Fibroblast of lung (primary cell): Measurements from ENCODE around the gene SLC12A9. TPM values are rescaled to one million over a fixed set of nuclear protein-coding genes. Genes with fewer than 3 reads are reported as not detected.
A peak's percentile ranks its signal among the peaks of the same experiment; 100 is the strongest.

Experiments
- DNase-seq, 2 donors: peaks; one replicate each; pipeline versions ENCODE4 v3.0.0 to v3.0.0-alpha.2; 2010; ENCODE audit warnings: low read depth in 2 of 2
- H2AFZ ChIP-seq: 2 replicates; pipeline ENCODE4 v1.5.1; 2012; ENCODE audit warnings: low read length, control low read depth, inconsistent platforms
- H3K27ac ChIP-seq: 2 replicates; pipeline ENCODE4 v1.5.1; 2011; ENCODE audit warnings: low read length, control low read depth; ENCODE audit not compliant: insufficient read depth
- H3K27me3 ChIP-seq: 2 replicates; pipeline ENCODE4 v1.5.1; 2011; ENCODE audit warnings: mild to moderate bottlenecking, low read length; ENCODE audit not compliant: control insufficient read depth, insufficient read depth
- H3K36me3 ChIP-seq: 2 replicates; pipeline ENCODE4 v1.5.1; 2011; ENCODE audit warnings: low read length; ENCODE audit not compliant: control insufficient read depth, insufficient read depth
- H3K4me1 ChIP-seq: 2 replicates; pipeline ENCODE4 v1.5.1; 2011; ENCODE audit warnings: low read length; ENCODE audit not compliant: control insufficient read depth, insufficient read depth; ENCODE audit errors: extremely low read depth
- H3K4me2 ChIP-seq: 2 replicates; pipeline ENCODE4 v1.5.1; 2011; ENCODE audit warnings: low read length, control low read depth; ENCODE audit not compliant: insufficient read depth; ENCODE audit errors: extremely low read depth
- H3K4me3 ChIP-seq, 4 experiments: fragments of 200-600 bp in 1 of 4; sonication (generic) in 1 of 4; replicated peaks in 1 of 4; 2 replicates each; pipeline ENCODE4 v1.5.1; 2011 to 2016; ENCODE audit warnings: low read length in 4 of 4, low read depth in 3 of 4, mild to moderate bottlenecking in 3 of 4, control low read depth in 2 of 4, inconsistent platforms in 1 of 4, mixed read lengths in 1 of 4; ENCODE audit not compliant: insufficient read depth in 1 of 4; ENCODE audit errors: control extremely low read depth in 1 of 4
- H3K79me2 ChIP-seq: 2 replicates; pipeline ENCODE4 v1.5.1; 2012; ENCODE audit warnings: mild to moderate bottlenecking, low read length, inconsistent platforms; ENCODE audit not compliant: control insufficient read depth, insufficient read depth
- H3K9ac ChIP-seq: 2 replicates; pipeline ENCODE4 v1.5.1; 2011; ENCODE audit warnings: mild to moderate bottlenecking, low read length, control low read depth; ENCODE audit not compliant: insufficient read depth
- H3K9me3 ChIP-seq: 2 replicates; pipeline ENCODE4 v1.5.1; 2012; ENCODE audit warnings: low read depth, low read length; ENCODE audit not compliant: control insufficient read depth, insufficient read depth
- H4K20me1 ChIP-seq: 2 replicates; pipeline ENCODE4 v1.5.1; 2011; ENCODE audit warnings: low read length; ENCODE audit not compliant: control insufficient read depth, insufficient read depth; ENCODE audit errors: extremely low read depth
- EZH2 ChIP-seq: IDR thresholded peaks from 2 replicates; pipeline ENCODE4 v1.5.1; 2012; ENCODE audit warnings: low read length, control low read depth, mild to moderate bottlenecking; ENCODE audit errors: missing control alignments
- polyA plus RNA-seq, 2 donors: library from polyadenylated mRNA; depleted of rRNA in 1 of 2; stranded (reverse) in 1 of 2; unstranded in 1 of 2; fragments of >200 nt; gene quantifications; 2 replicates each; pipeline ENCODE4 v1.2.1, GENCODE V29; 2011 to 2012; ENCODE audit warnings: missing spikeins in 1 of 2
- total RNA-seq: library from RNA; depleted of rRNA; stranded (reverse); fragments of >200 nt; gene quantifications from 2 replicates; pipeline ENCODE4 v1.2.1, GENCODE V29; 2014
- TF ChIP-seq, protein P1 (sequence below), 2 donors: IDR thresholded peaks in 1 of 2; conservative IDR thresholded peaks in 1 of 2; 1 replicate in 1 of 2; 2 replicates in 1 of 2; pipeline ENCODE4 v1.5.1; 2011 to 2012; ENCODE audit warnings: low read length in 2 of 2, control low read depth in 1 of 2, inconsistent platforms in 1 of 2, low read depth in 1 of 2, mild to moderate bottlenecking in 1 of 2

Gene SLC12A9
- total and polyA plus RNA-seq, 2 donors (not counting 1 experiment from before 2014, with no cell fraction given) = 6.6 to 18.5 TPM

DNA sequence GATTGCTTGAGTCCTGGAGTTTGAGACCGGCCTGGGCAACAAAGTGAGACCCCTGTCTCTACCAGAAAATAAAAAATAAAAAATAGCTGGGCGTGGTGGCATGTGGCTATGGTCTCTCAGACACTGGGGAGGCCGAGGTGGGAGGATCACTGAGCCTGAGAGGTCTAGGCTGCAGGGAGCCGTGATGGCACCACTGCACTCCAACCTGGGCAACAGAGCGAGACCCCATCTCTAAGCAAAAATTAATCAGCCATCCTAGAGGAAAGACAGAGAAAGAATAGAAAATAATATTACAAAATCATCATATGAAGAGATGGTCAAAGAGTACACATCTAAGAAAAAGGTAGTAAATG is 20.3 kb upstream of the SLC12A9 start:
- H3K4me2 ChIP-seq = no peak overlapping the region

DNA sequence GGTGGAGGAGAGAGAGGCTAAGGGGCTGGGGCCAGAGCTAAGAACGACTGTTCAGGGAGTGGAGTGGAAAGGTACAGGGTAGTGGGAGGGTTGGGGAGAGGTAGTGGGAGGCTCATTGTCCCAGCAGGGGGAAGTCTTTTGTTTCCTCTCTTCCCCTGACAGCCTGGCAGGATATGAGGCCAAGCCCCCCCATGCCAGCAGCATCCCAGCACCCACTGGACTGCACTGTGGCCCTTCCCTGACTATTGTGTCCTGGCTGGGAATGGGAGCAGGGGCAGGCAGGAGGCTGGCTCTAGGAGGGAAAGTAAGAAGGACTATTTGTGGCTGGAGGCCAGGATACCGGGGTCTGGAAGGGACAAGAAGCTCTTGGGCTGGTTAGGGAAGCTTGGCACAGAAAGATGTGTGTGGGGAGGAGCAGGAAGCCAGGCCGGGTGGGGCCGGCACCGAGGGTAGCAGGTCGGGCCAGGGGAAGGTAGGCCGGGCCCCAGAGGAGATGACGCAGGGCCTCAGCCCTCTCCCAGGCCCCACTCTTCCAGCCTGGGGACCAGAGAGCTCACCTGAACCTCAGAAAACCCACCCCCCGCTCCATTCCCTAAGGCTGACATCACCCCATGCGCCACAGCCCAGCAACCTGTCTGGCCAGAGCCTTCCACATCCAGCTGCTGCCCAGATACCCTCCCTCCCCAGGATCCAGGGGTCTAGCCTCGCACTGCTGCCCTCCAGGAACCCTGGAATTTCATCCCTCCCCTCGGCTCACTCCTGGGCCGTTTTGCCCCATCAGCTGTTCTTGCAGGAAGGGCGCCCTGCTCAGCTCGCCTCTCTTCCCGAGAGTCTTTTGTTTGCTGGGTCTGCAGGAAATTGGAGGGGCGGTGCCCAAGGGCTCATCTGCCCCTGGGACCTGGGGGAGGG is 16.4 kb upstream of the SLC12A9 start:
- no peak overlapping the region for H3K9ac ChIP-seq
- no peaks in the 10 kb centered on the region for H3K9me3 ChIP-seq
- no peak overlapping the region for H2AFZ ChIP-seq
- no peaks in the 10 kb centered on the region for H3K4me1 ChIP-seq
- no peaks in the 10 kb centered on the region for H3K36me3 ChIP-seq
- H3K27me3 ChIP-seq = no peaks in the 10 kb centered on the region
- no peak overlapping the region for H3K27ac ChIP-seq
- no peak overlapping the region for H3K4me3 ChIP-seq
- H3K79me2 ChIP-seq = no peaks in the 10 kb centered on the region
- no peak for TF ChIP-seq EZH2
- TF ChIP-seq, protein P1, sequence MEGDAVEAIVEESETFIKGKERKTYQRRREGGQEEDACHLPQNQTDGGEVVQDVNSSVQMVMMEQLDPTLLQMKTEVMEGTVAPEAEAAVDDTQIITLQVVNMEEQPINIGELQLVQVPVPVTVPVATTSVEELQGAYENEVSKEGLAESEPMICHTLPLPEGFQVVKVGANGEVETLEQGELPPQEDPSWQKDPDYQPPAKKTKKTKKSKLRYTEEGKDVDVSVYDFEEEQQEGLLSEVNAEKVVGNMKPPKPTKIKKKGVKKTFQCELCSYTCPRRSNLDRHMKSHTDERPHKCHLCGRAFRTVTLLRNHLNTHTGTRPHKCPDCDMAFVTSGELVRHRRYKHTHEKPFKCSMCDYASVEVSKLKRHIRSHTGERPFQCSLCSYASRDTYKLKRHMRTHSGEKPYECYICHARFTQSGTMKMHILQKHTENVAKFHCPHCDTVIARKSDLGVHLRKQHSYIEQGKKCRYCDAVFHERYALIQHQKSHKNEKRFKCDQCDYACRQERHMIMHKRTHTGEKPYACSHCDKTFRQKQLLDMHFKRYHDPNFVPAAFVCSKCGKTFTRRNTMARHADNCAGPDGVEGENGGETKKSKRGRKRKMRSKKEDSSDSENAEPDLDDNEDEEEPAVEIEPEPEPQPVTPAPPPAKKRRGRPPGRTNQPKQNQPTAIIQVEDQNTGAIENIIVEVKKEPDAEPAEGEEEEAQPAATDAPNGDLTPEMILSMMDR (conservative IDR thresholded peaks at IDR 0.05 in 1 of 2, IDR thresholded peaks at IDR 0.05 in 1 of 2; ENCODE audit: low read depth in 1 of 2, low read length in 2 of 2) = no peak
- no peaks in the 10 kb centered on the region for H4K20me1 ChIP-seq
- no peak overlapping the region for H3K4me2 ChIP-seq
- no peak for DNase-seq

More for the DNA sequence above, 20.3 kb upstream of the SLC12A9 start:
- no peak overlapping the region for H3K4me3 ChIP-seq
- H4K20me1 ChIP-seq = no peaks in the 10 kb centered on the region
- H3K9me3 ChIP-seq = no peaks in the 10 kb centered on the region
- no peaks in the 10 kb centered on the region for H3K79me2 ChIP-seq
- no peak overlapping the region for H3K27ac ChIP-seq
- TF ChIP-seq, protein P1 (conservative IDR thresholded peaks at IDR 0.05 in 1 of 2, IDR thresholded peaks at IDR 0.05 in 1 of 2; ENCODE audit: low read depth in 1 of 2, low read length in 2 of 2) = no peak
- TF ChIP-seq EZH2 = no peak
- no peaks in the 10 kb centered on the region for H3K36me3 ChIP-seq
- H3K4me1 ChIP-seq = no peaks in the 10 kb centered on the region
- no peak for DNase-seq
- no peak overlapping the region for H3K9ac ChIP-seq
- H2AFZ ChIP-seq = no peak overlapping the region
- H3K27me3 ChIP-seq = no peaks in the 10 kb centered on the region

DNA sequence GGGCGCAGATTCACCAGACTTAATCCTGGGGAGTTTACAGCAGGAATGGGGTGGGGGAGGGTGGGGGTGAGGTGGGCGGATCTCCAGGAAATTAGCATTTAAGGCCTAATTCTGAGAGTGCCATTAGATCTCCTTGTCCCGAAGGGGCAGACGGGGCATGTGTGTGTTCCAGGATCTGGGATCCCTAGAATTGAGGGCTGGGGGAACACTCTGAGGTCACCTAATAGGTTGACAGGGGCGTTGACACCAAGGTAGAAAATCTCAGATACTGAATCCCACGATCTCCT is 15.8 kb upstream of the SLC12A9 start:
- no peaks in the 10 kb centered on the region for H3K4me1 ChIP-seq
- H3K9me3 ChIP-seq = no peaks in the 10 kb centered on the region
- peak overlapping the region; percentile 34 for H3K27ac ChIP-seq
- TF ChIP-seq EZH2 = no peak
- TF ChIP-seq, protein P1 (conservative IDR thresholded peaks at IDR 0.05 in 1 of 2, IDR thresholded peaks at IDR 0.05 in 1 of 2; ENCODE audit: low read depth in 1 of 2, low read length in 2 of 2) = no peak
- no peak overlapping the region for H3K9ac ChIP-seq
- no peaks in the 10 kb centered on the region for H3K79me2 ChIP-seq
- no peaks in the 10 kb centered on the region for H3K27me3 ChIP-seq
- no peak overlapping the region for H3K4me2 ChIP-seq
- DNase-seq = no peak
- H4K20me1 ChIP-seq = no peaks in the 10 kb centered on the region
- no peaks in the 10 kb centered on the region for H3K36me3 ChIP-seq
- H2AFZ ChIP-seq = peak overlapping the region; percentile 89
- H3K4me3 ChIP-seq = peak overlapping the region in 2 of 4 experiments; percentile 28 to 49
